Right renal cortex interstitium (tissue), 3 donors: Measurements from ENCODE around the gene PIM3. TPM values are rescaled to one million over a fixed set of nuclear protein-coding genes. Genes with fewer than 3 reads are reported as not detected.

Source experiments
- polyA plus RNA-seq, 3 donors: library from polyadenylated mRNA; unstranded; fragments of 120-200 nt; gene quantifications; one replicate each; pipeline ENCODE4 v1.2.1, GENCODE V29; 2013; ENCODE audit not compliant: insufficient read length in 3 of 3

The PIM3 gene
- polyA plus RNA-seq, 3 donors, result 12.4 to 16.2 (median 14.5) TPM

Other genes with a start within 250 kb of the PIM3 start
- 10 to 100 TPM; 31.0 to 33.1 (median 31.7) TPM for gene BRD1, start 132.9 kb upstream of the PIM3 start, polyA plus RNA-seq
- gene ZBED4, start 106.9 kb upstream of the PIM3 start, polyA plus RNA-seq, result 10 to 100 TPM; 16.3 to 16.8 (median 16.6) TPM
- gene ALG12, start 42.3 kb upstream of the PIM3 start, polyA plus RNA-seq, result 10 to 100 TPM; 22.7 to 28.2 (median 27.0) TPM
- gene CRELD2, start 42.1 kb upstream of the PIM3 start, polyA plus RNA-seq, result 10 to 100 TPM; 23.6 to 28.5 (median 26.4) TPM
- under 1 TPM in 1 of 3 donors, not detected in 2; 0.03 TPM for gene IL17REL, start 52.0 kb downstream of the PIM3 start, polyA plus RNA-seq
- not detected for gene TTLL8, start 97.5 kb downstream of the PIM3 start, polyA plus RNA-seq
- 1 to 10 TPM in 1 of 3 donors, under 1 TPM in 2; 0.64 to 1.0 (median 0.90) TPM for gene MLC1, start 124.7 kb downstream of the PIM3 start, polyA plus RNA-seq
- gene MOV10L1, start 129.2 kb downstream of the PIM3 start, polyA plus RNA-seq, result 1 to 10 TPM in 1 of 3 donors, under 1 TPM in 2; 0.49 to 1.0 (median 0.85) TPM
- gene PANX2, start 210.0 kb downstream of the PIM3 start, polyA plus RNA-seq, result 1 to 10 TPM in 2 of 3 donors, under 1 TPM in 1; 0.65 to 1.5 (median 1.1) TPM
- gene TRABD, start 225.1 kb downstream of the PIM3 start, polyA plus RNA-seq, result 10 to 100 TPM; 17.1 to 20.7 (median 17.8) TPM
- 10 to 100 TPM; 13.9 to 18.3 (median 14.8) TPM for gene SELENOO, start 240.2 kb downstream of the PIM3 start, polyA plus RNA-seq